ENCODE measurements around the gene MTX2. TPM values are rescaled to one million over a fixed set of nuclear protein-coding genes. Genes with fewer than 3 reads are reported as not detected.
A peak's percentile ranks its signal among the peaks of the same experiment; 100 is the strongest.

MTX2 gene
- total RNA-seq, 1 experiment from 2014 or later: 33.7 TPM

DNA sequence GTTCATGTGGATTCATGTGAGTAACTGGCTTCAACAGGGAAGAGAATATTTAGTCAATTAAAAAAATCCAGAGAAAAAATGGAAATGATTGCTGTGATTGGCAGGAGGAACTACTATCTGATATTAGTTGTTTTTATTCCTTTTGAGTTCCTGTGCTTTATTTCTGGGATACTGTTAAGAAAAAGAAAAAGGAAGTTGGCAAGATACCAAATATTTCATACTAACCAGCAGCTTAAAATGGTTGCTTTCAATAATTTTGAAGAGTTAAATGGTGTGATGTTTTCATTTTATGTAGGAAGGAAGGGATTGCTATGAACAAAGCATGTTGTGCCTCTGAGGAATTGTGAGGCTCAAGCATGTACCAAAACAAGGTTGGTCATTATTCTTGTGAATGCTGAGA, 8.1 kb upstream of the MTX2 start:
- Histone ChIP-seq H3K9me3 (no peaks in the 10 kb centered on the region), H3K27me3 (replicated peaks; ENCODE audit: control insufficient read depth, insufficient read depth, low read length) (no peaks in the 10 kb centered on the region), H3K36me3 (ENCODE audit: control insufficient read depth, insufficient read depth, low read length) (no peaks in the 10 kb centered on the region), H3K4me3 (ENCODE audit: low read depth, low read length) (no peak overlapping the region), H3K4me1 (no peaks in the 10 kb centered on the region)
- TF ChIP-seq, protein P1, sequence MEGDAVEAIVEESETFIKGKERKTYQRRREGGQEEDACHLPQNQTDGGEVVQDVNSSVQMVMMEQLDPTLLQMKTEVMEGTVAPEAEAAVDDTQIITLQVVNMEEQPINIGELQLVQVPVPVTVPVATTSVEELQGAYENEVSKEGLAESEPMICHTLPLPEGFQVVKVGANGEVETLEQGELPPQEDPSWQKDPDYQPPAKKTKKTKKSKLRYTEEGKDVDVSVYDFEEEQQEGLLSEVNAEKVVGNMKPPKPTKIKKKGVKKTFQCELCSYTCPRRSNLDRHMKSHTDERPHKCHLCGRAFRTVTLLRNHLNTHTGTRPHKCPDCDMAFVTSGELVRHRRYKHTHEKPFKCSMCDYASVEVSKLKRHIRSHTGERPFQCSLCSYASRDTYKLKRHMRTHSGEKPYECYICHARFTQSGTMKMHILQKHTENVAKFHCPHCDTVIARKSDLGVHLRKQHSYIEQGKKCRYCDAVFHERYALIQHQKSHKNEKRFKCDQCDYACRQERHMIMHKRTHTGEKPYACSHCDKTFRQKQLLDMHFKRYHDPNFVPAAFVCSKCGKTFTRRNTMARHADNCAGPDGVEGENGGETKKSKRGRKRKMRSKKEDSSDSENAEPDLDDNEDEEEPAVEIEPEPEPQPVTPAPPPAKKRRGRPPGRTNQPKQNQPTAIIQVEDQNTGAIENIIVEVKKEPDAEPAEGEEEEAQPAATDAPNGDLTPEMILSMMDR (IDR thresholded peaks at IDR 0.05; ENCODE audit: insufficient read depth in 1 of 2, low read depth in 1 of 2, low read length in 1 of 2, severe bottlenecking in 1 of 2, unreplicated experiment in 1 of 2): no peak
- H3K27me3 Mint-ChIP-seq (ENCODE audit: insufficient read depth, unreplicated experiment): peaks cover 7% of the 10 kb centered on the region
- no peaks in the 10 kb centered on the region for H3K4me1 Mint-ChIP-seq (ENCODE audit: low read depth, unreplicated experiment)
- intact Hi-C loops (cut with micrococcal nuclease; ENCODE audit: unreplicated experiment): no loop called here
- H3K36me3 Mint-ChIP-seq (ENCODE audit: insufficient read depth, unreplicated experiment): no peaks in the 10 kb centered on the region
- DNase-seq: no peak
- H3K4me3 Mint-ChIP-seq (ENCODE audit: unreplicated experiment): no peak overlapping the region
- ChIA-PET CTCF (no interaction called here), POLR2A (no interaction called here)
- no peaks in the 10 kb centered on the region for H3K9me3 Mint-ChIP-seq (ENCODE audit: unreplicated experiment)
- BruUV-seq (replicated peaks): no TSS peak
- no peak overlapping the region for H3K27ac Mint-ChIP-seq (ENCODE audit: unreplicated experiment)

DNA sequence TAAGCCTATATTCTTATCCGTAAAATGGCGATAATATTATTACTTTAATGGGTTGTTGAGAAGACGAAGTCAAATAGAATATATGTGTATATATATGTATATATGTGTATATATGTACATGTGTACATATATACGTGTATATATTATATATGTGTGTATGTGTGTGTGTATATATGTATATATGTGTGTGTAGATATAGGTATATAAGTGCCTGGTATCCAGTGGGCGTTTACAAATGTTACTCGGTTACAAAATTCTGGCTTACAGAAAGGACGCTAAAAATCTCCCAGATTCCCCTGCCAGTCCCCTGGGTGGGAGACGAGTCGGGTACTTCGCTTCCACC, 295 bp upstream of the MTX2 start:
- BruUV-seq (replicated peaks): no TSS peak
- H3K4me3 Mint-ChIP-seq (ENCODE audit: unreplicated experiment): peak overlapping the region; percentile 99
- peak overlapping the region; percentile 94 for H3K27ac Mint-ChIP-seq (ENCODE audit: unreplicated experiment)
- ChIA-PET POLR2A (interaction anchor here (0.6 kb wide), 1 partner anchor 943 kb away, joined by 3 read pairs; no protein-coding TSS in a partner anchor), CTCF (interaction anchor here (0.6 kb wide), 2 partner anchors 111 to 186 kb away, joined by 3 read pairs; no protein-coding TSS in a partner anchor)
- Histone ChIP-seq H3K4me3 (ENCODE audit: low read depth, low read length) (peak overlapping the region; percentile 83), H3K9me3 (no peaks in the 10 kb centered on the region), H3K27me3 (replicated peaks; ENCODE audit: control insufficient read depth, insufficient read depth, low read length) (no peaks in the 10 kb centered on the region), H3K36me3 (ENCODE audit: control insufficient read depth, insufficient read depth, low read length) (no peaks in the 10 kb centered on the region), H3K4me1 (peaks cover 11% of the 10 kb centered on the region; the same call in 1 of the 2 replicates)
- no peaks in the 10 kb centered on the region for H3K9me3 Mint-ChIP-seq (ENCODE audit: unreplicated experiment)
- no peaks in the 10 kb centered on the region for H3K36me3 Mint-ChIP-seq (ENCODE audit: insufficient read depth, unreplicated experiment)
- H3K4me1 Mint-ChIP-seq (ENCODE audit: low read depth, unreplicated experiment): no peaks in the 10 kb centered on the region
- intact Hi-C loops (cut with micrococcal nuclease; ENCODE audit: unreplicated experiment): no loop called here
- TF ChIP-seq, protein P1 (IDR thresholded peaks at IDR 0.05; ENCODE audit: insufficient read depth in 1 of 2, low read depth in 1 of 2, low read length in 1 of 2, severe bottlenecking in 1 of 2, unreplicated experiment in 1 of 2): no peak
- no peak for DNase-seq
- H3K27me3 Mint-ChIP-seq (ENCODE audit: insufficient read depth, unreplicated experiment): no peaks in the 10 kb centered on the region

DNA sequence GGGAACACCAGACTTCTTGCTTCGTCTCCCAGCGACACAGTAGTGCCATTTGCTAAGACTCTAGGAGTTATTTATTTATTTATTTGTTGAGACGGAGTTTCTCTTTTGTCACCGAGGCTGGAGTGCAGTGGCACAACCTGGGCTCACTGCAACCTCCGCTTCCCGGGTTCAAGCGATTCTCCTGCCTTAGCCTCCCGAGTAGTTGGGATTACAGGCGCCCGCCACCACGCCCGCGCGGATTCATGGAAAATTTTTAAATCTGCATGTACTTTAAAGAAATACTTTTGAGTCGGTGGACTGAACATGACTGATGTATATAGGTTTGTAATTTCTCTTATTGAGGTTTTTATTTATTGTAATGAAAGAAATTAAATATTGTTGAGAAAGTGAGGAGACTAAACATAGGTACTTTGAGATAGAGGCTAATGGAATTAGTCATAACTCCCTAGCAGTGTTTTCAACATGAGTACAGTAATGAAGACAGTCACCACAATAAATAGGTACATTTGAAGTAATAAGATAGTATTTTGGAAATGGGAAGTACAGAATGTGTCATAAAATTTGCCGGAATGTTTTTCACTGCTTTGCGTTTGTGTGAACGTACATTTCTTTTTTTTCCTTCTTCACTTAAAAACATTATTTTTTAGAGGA, 983 bp downstream of the MTX2 start:
- TSS peak; percentile 26 for BruUV-seq (replicated peaks)
- ChIA-PET CTCF (interaction anchor here (0.5 kb wide), 1 partner anchor 1123 kb away, joined by 6 read pairs; no protein-coding TSS in a partner anchor), POLR2A (interaction anchor here (0.6 kb wide), 1 partner anchor 46 kb away, joined by 3 read pairs; no protein-coding TSS in a partner anchor)

More for the DNA sequence above, 983 bp downstream of the MTX2 start:
- peak in 1 of 2 experiments; percentile 3 for DNase-seq
- Histone ChIP-seq H3K4me1 (peaks cover 11% of the 10 kb centered on the region; the same call in 1 of the 2 replicates), H3K9me3 (no peaks in the 10 kb centered on the region), H3K4me3 (ENCODE audit: low read depth, low read length) (peak overlapping the region; percentile 83), H3K36me3 (ENCODE audit: control insufficient read depth, insufficient read depth, low read length) (no peaks in the 10 kb centered on the region), H3K27me3 (replicated peaks; ENCODE audit: control insufficient read depth, insufficient read depth, low read length) (no peaks in the 10 kb centered on the region)
- intact Hi-C loops (cut with micrococcal nuclease; ENCODE audit: unreplicated experiment): no loop called here
- H3K36me3 Mint-ChIP-seq (ENCODE audit: insufficient read depth, unreplicated experiment): no peaks in the 10 kb centered on the region
- H3K4me1 Mint-ChIP-seq (ENCODE audit: low read depth, unreplicated experiment): no peaks in the 10 kb centered on the region
- peak overlapping the region; percentile 94 for H3K27ac Mint-ChIP-seq (ENCODE audit: unreplicated experiment)
- TF ChIP-seq, protein P1 (IDR thresholded peaks at IDR 0.05; ENCODE audit: insufficient read depth in 1 of 2, low read depth in 1 of 2, low read length in 1 of 2, severe bottlenecking in 1 of 2, unreplicated experiment in 1 of 2): no peak
- H3K4me3 Mint-ChIP-seq (ENCODE audit: unreplicated experiment): peak overlapping the region; percentile 99
- no peaks in the 10 kb centered on the region for H3K27me3 Mint-ChIP-seq (ENCODE audit: insufficient read depth, unreplicated experiment)
- no peaks in the 10 kb centered on the region for H3K9me3 Mint-ChIP-seq (ENCODE audit: unreplicated experiment)

Data from Caco-2 (cell line).